Stimulated activated CD4-positive, alpha-beta T cell treated with anti-CD3 and anti-CD28 coated beads, Interleukin-1b, Interleukin-23, amount 100 ng/mL, for 4 hours (primary cell): Measurements from ENCODE around the gene RIOK1.

Experiments used
- DNase-seq, 2 donors: peaks; one replicate each; pipeline ENCODE4 v3.0.0-alpha.2; 2020; ENCODE audit warnings: low read depth in 2 of 2

Gene RIOK1

DNA sequence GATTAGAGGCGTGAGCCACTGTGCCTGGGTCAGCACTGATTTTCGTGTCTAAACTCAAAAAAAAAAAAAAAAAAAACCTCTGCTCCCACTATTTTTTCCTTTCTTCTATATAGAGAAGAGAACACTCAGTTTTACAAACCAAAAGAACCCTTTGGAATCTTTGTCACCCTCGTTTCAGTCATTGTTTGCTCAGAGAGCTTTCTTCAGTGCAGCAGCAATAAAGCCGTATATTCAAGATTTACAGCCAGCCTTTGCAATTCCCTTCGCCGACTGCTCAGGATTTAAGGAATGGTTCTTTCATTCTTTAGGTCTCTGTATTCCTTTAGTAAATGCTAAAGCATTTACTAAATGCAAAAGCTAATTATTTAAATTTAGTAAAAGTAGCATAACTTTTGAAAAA, 20.1 kb downstream of the RIOK1 start:
- DNase-seq: no peak

- no peak for DNase-seq
Measured at GRCh38 chr6:7410851-7411250, 21.2 kb downstream of the RIOK1 start.

- no peak for DNase-seq
Measured at GRCh38 chr6:7411328-7411727, 21.7 kb downstream of the RIOK1 start.

DNA sequence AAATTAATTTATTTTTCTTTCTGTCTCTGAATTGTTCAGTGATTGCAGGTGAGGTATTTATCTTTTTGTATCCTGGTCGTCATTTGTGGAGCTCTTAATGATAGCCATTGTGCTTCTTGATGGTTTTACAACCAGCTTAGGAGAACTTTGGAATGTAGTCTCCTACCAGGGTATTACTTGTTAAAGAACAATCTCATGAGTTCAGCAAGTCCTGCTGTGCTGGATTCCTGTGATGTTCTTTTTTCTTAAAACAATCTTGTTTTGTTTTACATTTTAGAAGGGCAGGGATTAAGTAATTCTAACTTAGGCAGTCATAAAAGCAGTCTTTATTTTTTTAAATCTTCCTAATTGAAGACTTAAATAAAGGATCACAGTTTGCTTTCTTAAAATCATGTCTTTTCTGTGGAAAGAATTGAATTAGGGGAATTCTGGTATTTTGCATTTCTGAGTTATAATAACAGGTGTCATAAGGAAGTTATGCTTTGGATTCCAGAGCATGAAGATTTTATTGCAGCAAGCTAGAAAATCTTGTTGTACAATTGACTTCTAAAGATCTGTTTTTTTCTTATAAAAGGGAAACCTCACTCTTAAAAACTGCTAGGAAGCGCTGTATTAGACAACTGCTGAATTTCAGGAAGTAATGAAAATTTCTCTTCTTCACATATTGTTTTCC, 23.7 kb downstream of the RIOK1 start:
- no peak for DNase-seq

DNA sequence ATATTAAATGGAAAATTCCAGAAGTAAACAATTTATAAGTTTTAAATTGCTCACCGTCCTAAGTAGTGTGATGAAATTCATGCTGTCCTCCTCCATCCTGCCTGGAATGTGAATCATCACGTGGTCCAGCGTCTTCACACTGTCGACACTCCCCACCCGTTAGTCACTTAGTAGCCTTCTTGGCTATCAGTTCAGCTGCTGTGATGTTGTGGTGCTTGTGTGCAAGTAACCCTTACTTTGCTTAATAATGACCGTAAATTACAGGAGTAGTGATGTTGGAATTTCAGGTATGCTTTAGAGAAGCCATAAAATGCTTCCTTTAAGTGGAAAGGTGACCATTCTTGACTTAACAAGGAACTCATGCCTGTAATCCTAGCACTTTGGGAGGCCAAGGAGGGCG, 25.2 kb downstream of the RIOK1 start:
- DNase-seq: no peak

- DNase-seq: no peak
Measured at GRCh38 chr6:7417684-7418083, 28.1 kb downstream of the RIOK1 start.

GRCh38 chr6:7418238-7418905, 28.8 kb downstream of the RIOK1 start:
- no peak for DNase-seq

GRCh38 chr6:7419065-7419464, 29.5 kb downstream of the RIOK1 start:
- DNase-seq: no peak

- no peak for DNase-seq
Measured at GRCh38 chr6:7421066-7421465, 31.5 kb downstream of the RIOK1 start.

DNA sequence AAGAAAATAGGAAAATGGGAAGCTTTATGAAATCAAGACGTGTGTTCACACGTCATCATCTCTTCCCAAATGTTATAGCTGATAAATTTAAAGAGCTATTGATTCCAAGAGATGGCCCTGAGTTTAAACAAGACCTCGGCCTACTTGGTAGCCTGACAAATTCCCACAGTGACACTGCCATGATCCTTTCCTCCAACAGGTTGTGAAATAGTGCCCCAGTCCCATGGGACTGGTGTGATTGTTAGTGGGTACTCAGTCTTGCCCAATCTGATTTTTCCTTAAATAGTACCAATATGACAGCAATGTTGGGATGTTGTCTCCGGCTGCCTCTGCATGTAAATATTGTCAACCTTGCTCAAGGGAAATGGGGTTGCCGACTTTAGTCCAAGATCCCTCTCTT, 34.5 kb downstream of the RIOK1 start:
- no peak for DNase-seq

DNA sequence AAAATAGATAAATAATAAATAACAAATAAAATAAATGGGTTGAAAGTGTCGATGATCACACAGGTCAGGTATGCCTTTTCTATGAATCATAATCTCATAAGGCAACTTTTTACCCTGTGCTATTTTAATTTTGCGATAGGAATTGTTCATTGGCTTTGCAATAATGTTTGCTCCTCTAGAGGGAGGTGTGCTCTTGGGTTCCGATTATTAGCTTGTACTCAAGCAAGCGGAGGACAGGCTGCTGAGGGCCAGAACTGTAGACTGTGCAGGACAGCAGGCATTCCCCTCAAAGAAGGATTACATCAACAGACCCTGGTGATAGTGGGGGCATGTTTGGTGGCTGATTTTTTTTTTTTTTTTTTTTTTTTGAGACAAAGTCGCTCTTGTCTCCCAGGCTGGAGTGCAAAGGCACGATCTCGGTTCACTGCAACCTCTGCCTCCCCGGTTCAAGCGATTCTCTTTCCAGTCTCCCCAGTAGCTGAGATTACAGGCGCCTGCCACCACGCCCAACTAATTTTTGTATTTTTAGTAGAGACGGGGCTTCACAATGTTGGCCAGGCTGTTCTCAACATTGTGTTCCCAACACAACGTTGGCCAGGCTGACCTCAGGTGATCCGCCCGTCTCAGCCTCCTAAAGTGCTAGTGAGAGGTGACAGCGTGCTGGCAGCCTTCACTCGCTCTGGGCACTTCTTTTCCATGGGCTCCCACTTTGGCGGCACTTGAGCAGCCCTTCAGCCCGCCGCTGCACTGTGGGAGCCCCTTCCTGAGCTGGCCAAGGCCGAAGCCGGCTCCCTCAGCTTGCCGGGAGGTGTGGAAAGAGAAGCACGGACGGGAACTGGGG, 35.6 kb downstream of the RIOK1 start:
- no peak for DNase-seq

DNA sequence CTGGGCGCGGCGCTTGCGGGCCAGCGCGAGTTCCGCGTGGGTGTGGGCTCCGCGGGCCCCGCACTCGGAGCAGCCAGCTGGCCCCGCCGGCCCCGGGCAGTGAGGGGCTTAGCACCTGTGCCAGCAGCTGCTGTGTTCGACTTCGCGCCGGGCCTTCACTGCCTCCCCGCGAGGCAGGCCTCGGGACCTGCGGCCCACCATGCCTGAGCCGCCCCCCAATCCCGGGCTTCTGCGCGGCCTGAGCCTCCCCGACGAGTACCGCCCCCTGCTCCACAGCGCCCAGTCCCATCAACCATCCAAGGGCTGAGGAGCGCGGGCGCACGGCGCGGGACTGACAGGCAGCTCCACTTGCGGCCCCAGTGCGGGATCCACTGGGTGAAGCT, 36.2 kb downstream of the RIOK1 start:
- no peak for DNase-seq

DNA sequence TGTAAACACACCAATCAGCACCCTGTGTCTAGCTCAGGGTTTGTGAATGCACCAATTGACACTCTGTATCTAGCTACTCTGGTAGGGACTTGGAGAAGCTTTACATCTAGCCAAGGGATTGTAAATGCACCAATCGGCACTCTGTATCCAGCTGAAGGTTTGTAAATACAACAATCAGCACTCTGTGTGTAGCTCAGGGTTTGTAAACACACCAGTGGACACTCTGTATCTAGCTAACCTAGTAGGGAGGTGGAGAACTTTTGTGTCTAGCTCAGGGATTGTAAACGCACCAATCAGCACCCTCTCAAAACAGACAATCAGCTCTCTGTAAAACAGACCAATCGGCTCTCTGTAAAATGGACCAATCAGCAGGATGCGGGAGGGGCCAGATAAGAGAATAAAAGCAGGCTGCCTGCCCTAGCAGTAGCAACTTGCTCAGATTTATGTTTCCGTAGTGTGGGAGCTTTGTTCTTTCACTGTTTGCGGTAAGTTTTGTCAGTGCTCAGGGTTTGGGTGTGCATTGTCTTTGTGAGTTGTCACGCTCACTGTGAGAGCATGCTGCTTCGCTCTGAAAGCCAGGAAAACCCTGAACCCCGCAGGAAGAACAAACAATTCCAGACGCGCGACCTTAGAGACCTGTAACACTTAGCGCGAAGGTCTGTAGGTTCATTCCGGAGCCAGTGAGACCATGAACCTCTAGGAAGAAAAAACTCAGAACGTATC, 37.0 kb downstream of the RIOK1 start:
- no peak for DNase-seq

DNA sequence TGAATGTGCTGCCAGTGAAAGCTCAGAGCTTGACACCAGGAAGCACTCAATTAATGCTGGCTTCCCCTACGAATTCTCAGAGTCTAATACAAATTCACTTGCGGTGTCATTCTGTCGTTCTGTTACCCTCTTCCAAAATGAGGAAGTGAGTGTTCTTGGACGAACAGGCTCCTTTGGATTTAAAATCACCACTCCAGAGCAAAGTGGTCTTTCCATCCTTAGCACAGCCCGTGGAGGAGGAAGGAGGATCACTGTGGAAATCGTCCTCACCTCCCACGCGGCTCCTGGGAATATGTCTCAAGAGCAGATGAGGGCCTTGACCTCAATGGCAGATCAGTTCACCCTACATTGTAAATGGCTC, 41.7 kb downstream of the RIOK1 start:
- no peak for DNase-seq

DNA sequence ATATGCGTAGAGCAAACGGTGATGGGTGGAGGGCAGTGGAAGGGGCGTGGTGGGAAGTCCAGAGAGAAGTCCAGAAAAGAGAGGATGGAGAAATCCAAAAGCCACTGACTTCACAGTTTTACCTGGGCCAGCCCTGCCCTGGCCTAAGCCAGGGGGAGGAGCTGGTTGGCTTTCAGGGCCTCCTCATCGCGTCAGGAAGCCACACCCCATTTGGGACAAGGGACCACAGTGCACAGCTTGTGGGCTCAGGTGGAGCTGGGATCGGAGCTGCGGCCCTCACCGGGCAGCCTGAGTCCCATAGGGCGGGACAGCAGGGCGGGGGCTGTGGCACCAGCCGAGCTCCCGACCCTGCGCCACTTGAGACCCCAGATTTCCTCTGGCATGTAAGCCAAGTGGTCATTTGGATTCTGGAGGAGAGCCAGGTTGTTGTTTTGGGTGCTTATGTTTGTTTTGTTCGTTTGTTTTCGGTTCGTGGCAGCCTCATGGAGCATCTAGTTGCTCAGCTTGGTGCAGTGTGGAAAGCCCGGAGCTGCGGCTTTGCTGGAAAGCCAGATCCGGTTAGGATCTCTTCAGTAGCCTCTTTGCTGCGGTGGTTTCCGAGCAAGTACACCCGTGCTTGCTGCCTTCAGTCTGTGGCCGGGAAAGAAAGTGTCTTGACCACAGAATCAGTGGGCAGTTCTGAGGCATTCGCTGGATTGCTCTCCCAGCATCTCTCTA, 42.2 kb downstream of the RIOK1 start:
- no peak for DNase-seq

GRCh38 chr6:7432391-7433120, 42.9 kb downstream of the RIOK1 start:
- no peak for DNase-seq

GRCh38 chr6:7433121-7433617, 43.6 kb downstream of the RIOK1 start:
- no peak for DNase-seq

DNA sequence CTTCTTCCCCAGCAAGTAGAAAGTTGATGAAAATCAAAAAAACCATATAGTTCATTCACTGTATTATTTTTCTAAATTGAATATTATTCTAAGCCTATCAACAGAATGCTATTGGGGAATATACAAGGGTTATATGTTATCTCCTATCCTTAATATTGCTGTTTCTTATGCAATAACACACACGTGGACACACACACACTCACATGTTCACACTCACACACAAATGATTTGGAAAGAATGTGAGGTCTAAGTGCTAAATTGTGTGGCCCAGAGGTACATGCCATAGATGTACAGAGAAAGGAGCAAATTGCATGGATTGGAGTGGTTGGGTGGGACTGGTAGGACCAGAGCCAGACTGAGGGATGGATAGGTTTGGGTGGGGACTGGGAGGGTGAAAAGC, 45.1 kb downstream of the RIOK1 start:
- DNase-seq: no peak

- no peak for DNase-seq
Measured at GRCh38 chr6:7438011-7438410, 48.4 kb downstream of the RIOK1 start.

DNA sequence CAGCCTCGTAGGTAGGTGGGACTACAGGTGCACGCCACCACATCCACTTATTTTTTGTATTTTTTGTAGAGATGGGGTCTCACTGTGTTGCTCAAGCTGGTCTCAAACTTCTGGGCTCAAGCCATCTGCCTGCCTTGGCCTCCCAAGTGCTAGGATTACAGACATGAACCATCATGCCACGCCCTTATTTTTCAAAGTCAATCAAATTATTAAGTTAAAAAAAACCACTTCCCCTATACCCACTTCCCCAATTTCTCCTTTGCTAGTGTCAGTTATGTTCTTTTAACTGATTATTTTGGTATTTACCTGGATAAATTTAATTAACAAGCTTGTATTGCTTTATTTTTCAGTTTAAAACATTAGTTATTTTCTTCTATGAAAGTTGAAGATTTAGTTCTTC, 49.6 kb downstream of the RIOK1 start:
- DNase-seq: no peak

DNA sequence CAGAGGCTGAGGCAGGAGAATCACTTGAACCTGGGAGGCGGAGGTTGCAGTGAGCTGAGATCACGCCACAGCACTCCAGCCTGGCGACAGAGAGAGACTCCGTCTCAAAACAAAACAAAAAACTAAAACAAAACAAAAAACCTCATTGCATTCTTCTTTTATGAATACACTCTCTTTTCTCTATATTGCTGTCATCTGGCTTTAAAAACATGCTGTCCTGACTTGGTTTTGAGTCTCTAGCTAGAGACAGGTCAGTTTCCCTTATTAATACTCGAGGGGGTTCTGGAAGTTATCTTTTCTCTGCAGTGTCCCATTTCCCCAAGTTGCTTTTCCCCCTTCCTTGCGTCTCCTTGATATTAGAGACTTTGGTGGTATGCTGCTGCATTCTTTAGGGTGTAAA, 50.9 kb downstream of the RIOK1 start:
- no peak for DNase-seq
